Heart right ventricle (tissue), 16 donors: ENCODE results near the gene RPL23. TPM values are rescaled to one million over a fixed set of nuclear protein-coding genes. Genes with fewer than 3 reads are reported as not detected.

Experiments used
- ATAC-seq, 8 donors: fragments of 200-7000 bp; cut with Tn5 transposase; one replicate each; pipeline ENCODE4 v1.9.1; 2020; ENCODE audit warnings: mild to moderate bottlenecking in 8 of 8, moderate library complexity in 8 of 8, moderate number of reproducible peaks in 1 of 8
- DNase-seq, 2 donors: peaks; one replicate each; pipeline ENCODE4 v3.0.0-alpha.2; 2020
- H3K27ac ChIP-seq, 10 donors: fragments of 200-600 bp; sonication (generic) in 2 of 10; one replicate each; pipeline versions ENCODE4 v1.5.0 to v1.8.0; 2020 to 2022; ENCODE audit warnings: mild to moderate bottlenecking in 3 of 10
- H3K27me3 ChIP-seq, 7 donors: fragments of 200-600 bp; one replicate each; pipeline ENCODE4 v1.8.0; 2021 to 2022; ENCODE audit warnings: mild to moderate bottlenecking in 2 of 7
- H3K36me3 ChIP-seq, 9 donors: fragments of 200-600 bp; sonication (generic) in 1 of 9; one replicate each; pipeline versions ENCODE4 v1.5.0 to v1.8.0; 2020 to 2022; ENCODE audit warnings: mild to moderate bottlenecking in 2 of 9
- H3K4me1 ChIP-seq, 9 donors: fragments of 200-600 bp; sonication (generic) in 1 of 9; one replicate each; pipeline versions ENCODE4 v1.5.0 to v1.8.0; 2020 to 2022; ENCODE audit warnings: mild to moderate bottlenecking in 4 of 9
- H3K4me3 ChIP-seq, 10 donors: fragments of 200-600 bp; sonication (generic) in 2 of 10; one replicate each; pipeline versions ENCODE4 v1.5.0 to v1.8.0; 2020 to 2022; ENCODE audit warnings: mild to moderate bottlenecking in 7 of 10, moderate library complexity in 2 of 10
- H3K9me3 ChIP-seq, 11 donors: fragments of 200-600 bp in 10 of 11; sonication (generic) in 2 of 11; one replicate each; pipeline versions ENCODE4 v1.5.0 to v1.8.0; 2013 to 2022; ENCODE audit warnings: mild to moderate bottlenecking in 2 of 11, control low read depth in 1 of 11, moderate library complexity in 1 of 11
- CTCF ChIP-seq, 9 donors: fragments of 200-600 bp; sonication (generic) in 2 of 9; IDR thresholded peaks; one replicate each; pipeline versions ENCODE4 v1.5.0 to v1.8.0; 2021 to 2022; ENCODE audit warnings: antibody characterized with exemption in 9 of 9, mild to moderate bottlenecking in 5 of 9, moderate library complexity in 1 of 9
- WGBS, 2 donors: extraction: QIAGEN DNeasy Blood & Tissue Kit; methylation state at CpG; one replicate each; pipeline ENCODE4 v1.1.7; 2013; ENCODE audit warnings: inconsistent platforms in 1 of 2; 5-methylcytosine and 5-hydroxymethylcytosine counted together
- intact Hi-C, 10 donors: fragments of 100-400 bp; cut with DNase I; formaldehyde crosslinking; loops; one replicate each; pipeline versions ENCODE4 v1.11.1 to v1.14.2; 2022
- polyA plus RNA-seq, 2 donors: library from polyadenylated mRNA; stranded (reverse); fragments of 200-250 nt; gene quantifications; one replicate each; pipeline ENCODE4 v1.2.3, GENCODE V29; 2013
- total RNA-seq, 10 donors: library from RNA; stranded (reverse); fragmentation: NEBNext Ultra II Directional in 3 of 10; extraction: Animal tissue kit (Norgen Biotek cat#: 25700) in 3 of 10; gene quantifications; one replicate each; pipeline versions ENCODE4 v1.2.1 to v1.2.4, GENCODE V29; 2021 to 2023
- donor health status: Arrhythmogenic right ventricular cardiomyopathy.
- donor health status: ischemic (EF 13 %, LVEDD 7.1; RV severe dilation, severe dysfunction).
- donor health status: healthy with polysubstance abuse.
- donor health status: DM: no; HTN: yes; CAD: no.
- donor health status: DM: no; HTN: no; CAD: no.
- donor health status: ischemic (EF 25% LVEDD 6.9; RV normal size, moderate dysfunction).
- donor health status: ischemic (EF 25% LVEDD 5.7; RV mildly dilated, moderate dysfunction).
- donor health status: healthy.
- donor health status: DM: yes; HTN: yes; CAD: no.
- donor health status: Ischemic cardiomyopathy.
- donor health status: ischemic (EF 35%, LVEDD 5.7; RV mildly dilated, moderate dysfunction).
- donor health status: nonischemic (EF 11% LVEDD 7.7; RV severe dilation, severe dysfunction).
- donor health status: DM: yes; HTN: yes; CAD: no.
- donor health status: PGD.
- donor health status: ischemic (EF 29% LVEDD 5.4; RV normal size, mild dysfunction).
- donor health status: nonischemic (EF 23%, LVEDD 6.1; RV moderate dilation, normal function).

The RPL23 gene
- total and polyA plus RNA-seq, 12 donors = 725 to 2,733 (median 850) TPM

GRCh38 chr17:38896346-38896954 is 42.9 kb upstream of the RPL23 start:
- Histone ChIP-seq H3K36me3 (peaks cover 0 to 72% (median 20%) of the 10 kb centered on the region in 9 donors), H3K4me3 (no peak overlapping the region), H3K27me3 (no peaks in the 10 kb centered on the region), H3K4me1 (peaks cover 40 to 99% (median 82%) of the 10 kb centered on the region in 9 donors), H3K27ac (peak overlapping the region; percentile 37 to 86 (median 68)), H3K9me3 (no peaks in the 10 kb centered on the region)
- ATAC-seq = peak in 5 of 8 donors; percentile 5 to 18 (median 15)
- WGBS, 2 donors = 52 to 61% methylated on average over 13 of the region's 13 CpGs
- TF ChIP-seq CTCF (IDR thresholded peaks at IDR 0.05) = no peak
- peak; percentile 54 for DNase-seq
- intact Hi-C loops = no loop called here

DNA sequence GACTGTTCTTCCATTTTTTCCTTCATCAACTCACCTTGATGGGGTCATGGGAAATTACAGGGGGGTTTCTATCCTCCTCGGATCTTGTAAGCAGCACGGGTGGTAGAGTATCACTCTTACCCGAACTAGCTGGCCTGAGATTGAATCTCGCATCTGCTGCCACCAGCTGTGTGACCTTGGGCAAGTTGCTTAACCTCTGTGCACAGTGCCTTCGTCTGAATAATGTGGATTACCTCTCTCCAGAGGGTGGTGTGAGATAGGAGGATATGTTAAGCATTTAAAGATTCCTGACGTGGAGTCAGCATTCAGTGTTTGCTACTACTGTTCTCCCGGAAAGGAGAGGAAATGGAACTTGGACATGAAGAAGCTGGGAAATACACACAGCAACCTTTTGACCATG is 40.8 kb upstream of the RPL23 start:
- ATAC-seq (no peak), DNase-seq (no peak)
- intact Hi-C loops = no loop called here
- Histone ChIP-seq H3K27me3 (no peaks in the 10 kb centered on the region), H3K9me3 (no peaks in the 10 kb centered on the region), H3K4me1 (peaks cover 29 to 99% (median 61%) of the 10 kb centered on the region in 9 donors), H3K4me3 (no peak overlapping the region), H3K36me3 (peaks cover 0 to 84% (median 33%) of the 10 kb centered on the region in 9 donors), H3K27ac (peak overlapping the region in 9 of 10 donors; percentile 38 to 89 (median 73))
- WGBS, 2 donors = 34 to 48% methylated on average over 7 of the region's 7 CpGs
- TF ChIP-seq CTCF (IDR thresholded peaks at IDR 0.05) = no peak

- Histone ChIP-seq H3K27ac (peak overlapping the region; percentile 15 to 89 (median 73)), H3K27me3 (no peaks in the 10 kb centered on the region), H3K36me3 (peaks cover 0 to 84% (median 30%) of the 10 kb centered on the region in 9 donors), H3K4me3 (no peak overlapping the region), H3K9me3 (no peaks in the 10 kb centered on the region), H3K4me1 (peaks cover 26 to 94% (median 55%) of the 10 kb centered on the region in 9 donors)
- DNase-seq (peak in 1 of 2 donors; percentile 52), ATAC-seq (peak in 7 of 8 donors; percentile 25 to 51 (median 38))
- intact Hi-C loops = no loop called here
- WGBS, 2 donors = 30 to 47% methylated on average over 6 of the region's 6 CpGs
- TF ChIP-seq CTCF (IDR thresholded peaks at IDR 0.05) = no peak
Observed at GRCh38 chr17:38893607-38894006, 40.1 kb upstream of the RPL23 start.

GRCh38 chr17:38893113-38893512 is 39.6 kb upstream of the RPL23 start:
- Histone ChIP-seq H3K4me3 (no peak overlapping the region), H3K36me3 (peaks cover 0 to 84% (median 28%) of the 10 kb centered on the region in 9 donors), H3K27ac (peak overlapping the region in 9 of 10 donors; percentile 38 to 89 (median 73)), H3K27me3 (no peaks in the 10 kb centered on the region), H3K4me1 (peaks cover 22 to 89% (median 50%) of the 10 kb centered on the region in 9 donors), H3K9me3 (no peaks in the 10 kb centered on the region)
- ATAC-seq (peak in 1 of 8 donors; percentile 8), DNase-seq (no peak)
- WGBS, 2 donors = 57 to 64% methylated on average over 5 of the region's 5 CpGs
- intact Hi-C loops = no loop called here
- no peak for TF ChIP-seq CTCF (IDR thresholded peaks at IDR 0.05)
